Ovary (tissue), 9 donors: Measurements from ENCODE around the gene RPTOR. TPM values are rescaled to one million over a fixed set of nuclear protein-coding genes. Genes with fewer than 3 reads are reported as not detected.
"Not testable (repeated sequence)": the region's sequence is repeated elsewhere in the genome, so short reads cannot be mapped to it uniquely, and the experiment has no call there.

Source experiments
- DNase-seq, 5 donors: peaks; one replicate each; pipeline ENCODE4 v3.0.0-alpha.2; 2019 to 2020
- H3K27ac ChIP-seq, 2 donors: fragments of 200-600 bp; one replicate each; pipeline versions ENCODE4 v1.5.1 to v1.8.0; 2019 to 2022
- H3K27me3 ChIP-seq: fragments of 200-600 bp; one replicate; pipeline ENCODE4 v1.8.0; 2022
- H3K36me3 ChIP-seq: fragments of 200-600 bp; sonication (generic); one replicate; pipeline ENCODE4 v1.5.1; 2019
- H3K4me1 ChIP-seq: one replicate; pipeline ENCODE4 v1.8.1; 2013; ENCODE audit warnings: mild to moderate bottlenecking, moderate library complexity; ENCODE audit not compliant: insufficient read depth
- H3K4me3 ChIP-seq: fragments of 200-600 bp; sonication (generic); one replicate; pipeline ENCODE4 v1.5.1; 2017
- H3K9me3 ChIP-seq, 2 donors: fragments of 200-600 bp in 1 of 2; sonication (generic) in 1 of 2; one replicate each; pipeline versions ENCODE4 v1.5.1 to v1.8.1; 2013 to 2019; ENCODE audit warnings: mild to moderate bottlenecking in 1 of 2, moderate library complexity in 1 of 2
- CTCF ChIP-seq, 3 donors: fragments of 450-650 bp in 2 of 3; fragments of 200-600 bp in 1 of 3; IDR thresholded peaks; one replicate each; pipeline versions ENCODE4 v1.5.1 to v1.8.0; 2016 to 2022; ENCODE audit warnings: antibody characterized with exemption in 3 of 3, mild to moderate bottlenecking in 1 of 3
- EP300 ChIP-seq: sonication (generic); formaldehyde crosslinking; IDR thresholded peaks from one replicate; pipeline ENCODE4 v1.6.1; 2017; ENCODE audit warnings: antibody characterized with exemption
- POLR2A ChIP-seq: fragments of 450-650 bp; IDR thresholded peaks from one replicate; pipeline ENCODE4 v1.6.1; 2017; ENCODE audit warnings: antibody characterized with exemption, mild to moderate bottlenecking, moderate library complexity
- WGBS, 3 donors: extraction: QIAGEN DNeasy Blood & Tissue Kit in 1 of 3; methylation state at CpG; one replicate each; pipeline versions ENCODE4 v1.1.5 to v1.1.7; 2013 to 2017; 5-methylcytosine and 5-hydroxymethylcytosine counted together
- intact Hi-C, 4 donors: fragments of 100-400 bp; cut with DNase I; formaldehyde crosslinking; loops; one replicate each; pipeline versions ENCODE4 v1.11.0 to v1.15.1; 2022 to 2023
- polyA plus RNA-seq, 2 donors: library from polyadenylated mRNA; stranded (reverse); fragments of 200-250 nt in 1 of 2; fragments of 350-450 nt in 1 of 2; fragmentation: Illumina TruSeq in 1 of 2; extraction: RNeasy Lipid Tissue Mini Kit (QIAGEN cat#74804) in 1 of 2; gene quantifications; one replicate each; pipeline ENCODE4 v1.2.3, GENCODE V29; 2013 to 2014
- total RNA-seq, 7 donors: library from RNA; depleted of rRNA in 2 of 7; stranded (reverse); fragments of >200 nt in 2 of 7; fragmentation: NEBNext Ultra II Directional in 3 of 7; extraction: Animal tissue kit (Norgen Biotek cat#: 25700) in 3 of 7; gene quantifications; one replicate each; pipeline versions ENCODE4 v1.1.0 to v1.2.4, GENCODE V29; 2016 to 2023
- donor health status: DM: no; HTN: no; CAD: no; lungs with moderate emphysema.
- donor health status: DM: no; HTN: no; CAD: no.
- donor health status: Bipolar disorder and iron deficiency.
- donor health status: DM: yes; HTN: yes; CAD: no.
- donor health status: DM: no; HTN: no; CAD: no.
- donor health status: DM: yes; HTN: yes; CAD: no.

The RPTOR gene
- total and polyA plus RNA-seq, 9 donors: 11.1 to 41.9 (median 27.9) TPM

- no peaks in the 10 kb centered on the region for H3K4me1 ChIP-seq
- TF ChIP-seq POLR2A: no peak
- no peak for TF ChIP-seq CTCF (IDR thresholded peaks at IDR 0.05)
- no peak for TF ChIP-seq EP300
- no peak overlapping the region for H3K4me3 ChIP-seq
- no peak for DNase-seq
- H3K27me3 ChIP-seq: no peaks in the 10 kb centered on the region
- no peak overlapping the region for H3K27ac ChIP-seq
- H3K9me3 ChIP-seq: no peaks in the 10 kb centered on the region
- WGBS, 3 donors: 15 to 37% (median 22%) methylated on average over 6 of the region's 6 CpGs
- intact Hi-C loops: no loop called here
- H3K36me3 ChIP-seq: no peaks in the 10 kb centered on the region
Observed at GRCh38 chr17:80529904-80530292, 14.7 kb upstream of the RPTOR start.

GRCh38 chr17:80531400-80531799 is 13.2 kb upstream of the RPTOR start:
- TF ChIP-seq POLR2A: no peak
- no peak for TF ChIP-seq EP300
- TF ChIP-seq CTCF (IDR thresholded peaks at IDR 0.05): no peak
- H3K9me3 ChIP-seq: no peaks in the 10 kb centered on the region
- H3K36me3 ChIP-seq: no peaks in the 10 kb centered on the region
- no peaks in the 10 kb centered on the region for H3K27me3 ChIP-seq
- intact Hi-C loops: no loop called here
- H3K4me3 ChIP-seq: no peak overlapping the region
- no peak overlapping the region for H3K27ac ChIP-seq
- DNase-seq: no peak
- no peaks in the 10 kb centered on the region for H3K4me1 ChIP-seq
- WGBS, 3 donors: 59 to 74% (median 67%) methylated on average over 7 of the region's 7 CpGs

- H3K36me3 ChIP-seq, H3K4me1 ChIP-seq, DNase-seq, H3K4me3 ChIP-seq, intact Hi-C loops, H3K9me3 ChIP-seq, H3K27ac ChIP-seq, H3K27me3 ChIP-seq: not testable (repeated sequence)
- WGBS, 3 donors: 91 to 94% (median 91%) methylated on average over 19 to 30 of the region's 30 CpGs
Observed at GRCh38 chr17:80537386-80537785, 7.3 kb upstream of the RPTOR start.

- Histone ChIP-seq H3K4me1 (no peaks in the 10 kb centered on the region), H3K4me3 (no peak overlapping the region), H3K27me3 (no peaks in the 10 kb centered on the region), H3K36me3 (no peaks in the 10 kb centered on the region), H3K9me3 (no peaks in the 10 kb centered on the region), H3K27ac (no peak overlapping the region)
- TF ChIP-seq POLR2A (no peak), EP300 (no peak), CTCF (IDR thresholded peaks at IDR 0.05) (no peak)
- intact Hi-C loops: no loop called here
- WGBS, 3 donors: 70 to 72% (median 71%) methylated on average over 14 of the region's 14 CpGs
- DNase-seq: no peak
Observed at GRCh38 chr17:80538484-80538883, 6.2 kb upstream of the RPTOR start.

- no peaks in the 10 kb centered on the region for H3K36me3 ChIP-seq
- no peak overlapping the region for H3K4me3 ChIP-seq
- no peak for DNase-seq
- H3K27ac ChIP-seq: no peak overlapping the region
- TF ChIP-seq CTCF (IDR thresholded peaks at IDR 0.05) (no peak), EP300 (no peak)
- H3K9me3 ChIP-seq: no peaks in the 10 kb centered on the region
- H3K27me3 ChIP-seq: no peaks in the 10 kb centered on the region
- WGBS, 3 donors: 7 to 12% (median 8%) methylated on average over 12 of the region's 12 CpGs
- intact Hi-C loops: no loop called here
- H3K4me1 ChIP-seq: no peaks in the 10 kb centered on the region
Observed at GRCh38 chr17:80539022-80539641, 5.5 kb upstream of the RPTOR start.
